SK-N-SH (cell line): ENCODE data around the gene SHISAL1. TPM values are rescaled to one million over a fixed set of nuclear protein-coding genes. Genes with fewer than 3 reads are reported as not detected.

Experiments used
- CTCF ChIA-PET: fragments of 300-600, 350-600 bp; formaldehyde crosslinking; extraction: SDS; loops from one replicate; lab custom pipeline; 2021; lab: Yijun Ruan, JAX
- POLR2A ChIA-PET: fragments of 350-600 bp; sonication (Branson Sonifier 250); formaldehyde crosslinking; extraction: SDS; loops from one replicate; lab custom pipeline; 2020; ENCODE audit warnings: antibody characterized with exemption, inconsistent platforms; lab: Yijun Ruan, JAX
- DNase-seq: peaks from one replicate; pipeline ENCODE4 v3.0.0; 2012
- H2AFZ ChIP-seq: fragments of 200-600 bp; sonication (generic); 2 replicates; pipeline ENCODE4 v1.8.1; 2016; ENCODE audit warnings: antibody characterized with exemption, mild to moderate bottlenecking, low read depth
- H3F3A ChIP-seq: fragments of 200-600 bp; sonication (generic); replicated peaks from 2 replicates; pipeline ENCODE3; 2016; ENCODE audit warnings: antibody characterized with exemption, mild to moderate bottlenecking; ENCODE audit not compliant: insufficient read depth
- H3K27ac ChIP-seq, 2 experiments: fragments of 200-500 bp in 1 of 2; fragments of 200-600 bp in 1 of 2; sonication (Bioruptor generic) in 1 of 2; sonication (generic), shearing (Covaris generic) in 1 of 2; 2 replicates each; pipeline versions ENCODE4 v1.5.1 to v1.6.1; 2014 to 2016; ENCODE audit warnings: low read depth in 2 of 2, inconsistent platforms in 1 of 2, low read length in 1 of 2, mild to moderate bottlenecking in 1 of 2, mixed read lengths in 1 of 2
- H3K27me3 ChIP-seq: fragments of 200-600 bp; sonication (generic), shearing (Covaris generic); 2 replicates; pipeline ENCODE4 v1.6.1; 2016; ENCODE audit warnings: mixed run types; ENCODE audit not compliant: insufficient read depth
- H3K36me3 ChIP-seq, 2 experiments: fragments of 200-500 bp in 1 of 2; fragments of 200-600 bp in 1 of 2; sonication (Bioruptor generic) in 1 of 2; sonication (generic) in 1 of 2; replicated peaks in 1 of 2; 2 replicates each; pipeline versions ENCODE3 to v1.5.1; 2014 to 2016; ENCODE audit warnings: low read length in 1 of 2, mild to moderate bottlenecking in 1 of 2; ENCODE audit not compliant: insufficient read depth in 2 of 2, control insufficient read depth in 1 of 2
- H3K4me1 ChIP-seq, 2 experiments: fragments of 200-500 bp in 1 of 2; fragments of 200-600 bp in 1 of 2; sonication (Bioruptor generic) in 1 of 2; sonication (generic), shearing (Covaris generic) in 1 of 2; 2 replicates each; pipeline versions ENCODE4 v1.5.1 to v1.6.1; 2014 to 2016; ENCODE audit warnings: low read depth in 1 of 2, low read length in 1 of 2, mixed run types in 1 of 2; ENCODE audit not compliant: insufficient read depth in 2 of 2, control insufficient read depth in 1 of 2
- H3K4me2 ChIP-seq: fragments of 200-600 bp; sonication (generic), shearing (Covaris generic); 2 replicates; pipeline ENCODE4 v1.6.1; 2017; ENCODE audit warnings: mixed run types
- H3K4me3 ChIP-seq, 2 experiments: fragments of 200-500 bp in 1 of 2; fragments of 200-600 bp in 1 of 2; sonication (Bioruptor generic) in 1 of 2; sonication (generic), shearing (Covaris generic) in 1 of 2; 2 replicates each; pipeline versions ENCODE4 v1.5.1 to v1.8.1; 2014 to 2016; ENCODE audit warnings: low read depth in 2 of 2, inconsistent platforms in 1 of 2, low read length in 1 of 2, mild to moderate bottlenecking in 1 of 2, mixed read lengths in 1 of 2, moderate library complexity in 1 of 2
- H3K79me2 ChIP-seq: fragments of 200-600 bp; sonication (generic); 2 replicates; pipeline ENCODE4 v1.8.1; 2017; ENCODE audit warnings: mild to moderate bottlenecking; ENCODE audit not compliant: insufficient read depth
- H3K9ac ChIP-seq: fragments of 200-600 bp; sonication (generic); 2 replicates; pipeline ENCODE4 v1.6.1; 2017; ENCODE audit warnings: mixed run types
- H3K9me2 ChIP-seq: fragments of 200-600 bp; sonication (generic); 2 replicates; pipeline ENCODE4 v1.6.1; 2017; ENCODE audit warnings: mixed run types
- H3K9me3 ChIP-seq: fragments of 200-600 bp; sonication (generic); 2 replicates; pipeline ENCODE4 v1.6.1; 2017; ENCODE audit warnings: mixed run types, mild to moderate bottlenecking, moderate library complexity
- H4K20me1 ChIP-seq: fragments of 200-600 bp; sonication (generic); 2 replicates; pipeline ENCODE4 v1.6.1; 2017; ENCODE audit warnings: mild to moderate bottlenecking, mixed run types; ENCODE audit not compliant: insufficient read depth
- FOSL2 ChIP-seq: IDR thresholded peaks from 2 replicates; pipeline ENCODE4 v1.4.0; 2012; ENCODE audit warnings: low read depth, mild to moderate bottlenecking, moderate library complexity, borderline replicate concordance
- FOXM1 ChIP-seq: IDR thresholded peaks from 2 replicates; pipeline ENCODE4 v1.4.0; 2012; ENCODE audit warnings: low read depth, mild to moderate bottlenecking
- MXI1 ChIP-seq: IDR thresholded peaks from 2 replicates; pipeline ENCODE4 v1.6.1; 2012; ENCODE audit warnings: mild to moderate bottlenecking, low read depth, low read length, improper control_type of control experiment
- NFIC ChIP-seq: IDR thresholded peaks from 2 replicates; pipeline ENCODE4 v1.4.0; 2012; ENCODE audit warnings: borderline replicate concordance
- NRF1 ChIP-seq: IDR thresholded peaks from 2 replicates; pipeline ENCODE4 v1.6.1; 2012; ENCODE audit warnings: low read depth, mild to moderate bottlenecking, low read length
- RAD21 ChIP-seq: IDR thresholded peaks from 2 replicates; pipeline ENCODE4 v1.6.1; 2012; ENCODE audit warnings: mild to moderate bottlenecking, low read length
- REST ChIP-seq: IDR thresholded peaks from 2 replicates; pipeline ENCODE4 v1.6.1; 2012; ENCODE audit warnings: mild to moderate bottlenecking, low read depth, low read length, moderate library complexity
- RFX5 ChIP-seq: IDR thresholded peaks from 2 replicates; pipeline ENCODE4 v1.6.1; 2012; ENCODE audit warnings: mild to moderate bottlenecking, improper control_type of control experiment, low read length
- SIN3A ChIP-seq: IDR thresholded peaks from 2 replicates; pipeline ENCODE4 v1.6.1; 2012; ENCODE audit warnings: low read depth, mild to moderate bottlenecking, low read length, moderate library complexity, borderline replicate concordance
- SMC3 ChIP-seq: IDR thresholded peaks from 2 replicates; pipeline ENCODE4 v1.6.1; 2012; ENCODE audit warnings: low read depth, low read length, improper control_type of control experiment
- TAF1 ChIP-seq: IDR thresholded peaks from 2 replicates; pipeline ENCODE4 v1.6.1; 2012; ENCODE audit warnings: low read depth, mild to moderate bottlenecking, low read length, moderate library complexity, borderline replicate concordance
- TEAD4 ChIP-seq: IDR thresholded peaks from 2 replicates; pipeline ENCODE4 v1.4.0; 2012; ENCODE audit warnings: mild to moderate bottlenecking, borderline replicate concordance; ENCODE audit not compliant: insufficient read depth
- USF1 ChIP-seq: IDR thresholded peaks from 2 replicates; pipeline ENCODE4 v1.4.0; 2012; ENCODE audit warnings: low read depth, borderline replicate concordance
- USF2 ChIP-seq: fragments of 150-350 bp; IDR thresholded peaks from 2 replicates; pipeline ENCODE4 v1.6.1; 2017; ENCODE audit warnings: antibody characterized with exemption, low read length, low read depth, borderline replicate concordance
- ZBTB33 ChIP-seq: IDR thresholded peaks from 2 replicates; pipeline ENCODE4 v1.4.0; 2012; ENCODE audit warnings: low read depth, borderline replicate concordance
- WGBS: methylation state at CpG from one replicate; pipeline ENCODE4 v1.1.6; 2017; ENCODE audit warnings: low lambda C conversion rate; 5-methylcytosine and 5-hydroxymethylcytosine counted together
- polyA plus RNA-seq, 3 experiments: library from polyadenylated mRNA; depleted of rRNA; stranded (reverse); fragments of >200 nt; gene quantifications; 2 replicates each; pipeline ENCODE4 v1.2.3, GENCODE V29; 2012
- TF ChIP-seq, protein P1 (sequence below): fragments of 200-600 bp; sonication (generic); IDR thresholded peaks from 2 replicates; pipeline ENCODE4 v1.6.1; 2017; ENCODE audit warnings: antibody characterized with exemption, mild to moderate bottlenecking, moderate library complexity
- TF ChIP-seq, protein P2 (sequence below): IDR thresholded peaks from 2 replicates; pipeline ENCODE4; 2012

SHISAL1 gene
- polyA plus RNA-seq, 1 of the 3 experiments (the other 2 are of a cell fraction) = 0.10 TPM

DNA sequence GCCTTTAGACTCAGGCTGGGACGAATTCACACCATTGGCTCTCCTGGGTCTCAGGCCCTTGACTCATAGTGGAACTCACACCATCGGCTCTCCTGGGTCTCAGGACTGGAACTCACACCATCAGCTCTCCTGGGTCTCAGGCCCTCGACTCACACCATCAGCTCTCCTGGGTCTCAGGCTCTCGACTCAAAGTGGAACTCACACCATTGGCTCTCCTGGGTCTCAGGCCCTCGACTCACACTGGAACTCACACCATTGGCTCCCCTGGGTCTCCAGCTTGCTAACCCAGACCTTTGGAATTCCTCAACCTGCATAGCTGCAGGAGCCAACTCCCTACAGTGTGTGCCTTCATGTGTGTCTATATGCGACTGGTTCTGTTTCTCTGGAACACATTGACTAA, 56.7 kb downstream of the SHISAL1 start:
- H3K4me2 ChIP-seq = no peak overlapping the region
- no peaks in the 10 kb centered on the region; the same call in 1 of the 2 replicates for H3K27me3 ChIP-seq
- ChIA-PET POLR2A (no interaction called here), CTCF (interaction anchor here (1.2 kb wide), 1 partner anchor 370 kb away, joined by 5 read pairs; no protein-coding TSS in a partner anchor)
- no peak overlapping the region for H3K4me3 ChIP-seq
- 24% methylated on average over 5 of the region's 6 CpGs for WGBS
- no peak overlapping the region for H3K9ac ChIP-seq
- no peaks in the 10 kb centered on the region for H4K20me1 ChIP-seq
- H3K4me1 ChIP-seq = peaks cover 0 to 8% of the 10 kb centered on the region in 2 experiments; a peak in 1 of 4 replicates
- DNase-seq = no peak
- H3F3A ChIP-seq = no peaks in the 10 kb centered on the region
- H3K36me3 ChIP-seq = no peaks in the 10 kb centered on the region
- H3K27ac ChIP-seq = no peak overlapping the region
- H3K9me3 ChIP-seq = no peaks in the 10 kb centered on the region
- H2AFZ ChIP-seq = no peak overlapping the region
- H3K79me2 ChIP-seq = no peaks in the 10 kb centered on the region
- H3K9me2 ChIP-seq = no peaks in the 10 kb centered on the region
- TF ChIP-seq FOSL2 (no peak), RAD21 (no peak), NRF1 (no peak)

GRCh38 chr22:44254811-44255210, 57.9 kb downstream of the SHISAL1 start:
- H3K4me1 ChIP-seq = peaks cover 0 to 8% of the 10 kb centered on the region in 2 experiments; a peak in 1 of 4 replicates
- no peaks in the 10 kb centered on the region for H3K9me2 ChIP-seq
- no peaks in the 10 kb centered on the region for H3K79me2 ChIP-seq
- ChIA-PET CTCF (no interaction called here), POLR2A (no interaction called here)
- no peaks in the 10 kb centered on the region for H4K20me1 ChIP-seq
- H3K4me2 ChIP-seq = no peak overlapping the region
- H3K27me3 ChIP-seq = no peaks in the 10 kb centered on the region; the same call in 1 of the 2 replicates
- TF ChIP-seq, protein P1, sequence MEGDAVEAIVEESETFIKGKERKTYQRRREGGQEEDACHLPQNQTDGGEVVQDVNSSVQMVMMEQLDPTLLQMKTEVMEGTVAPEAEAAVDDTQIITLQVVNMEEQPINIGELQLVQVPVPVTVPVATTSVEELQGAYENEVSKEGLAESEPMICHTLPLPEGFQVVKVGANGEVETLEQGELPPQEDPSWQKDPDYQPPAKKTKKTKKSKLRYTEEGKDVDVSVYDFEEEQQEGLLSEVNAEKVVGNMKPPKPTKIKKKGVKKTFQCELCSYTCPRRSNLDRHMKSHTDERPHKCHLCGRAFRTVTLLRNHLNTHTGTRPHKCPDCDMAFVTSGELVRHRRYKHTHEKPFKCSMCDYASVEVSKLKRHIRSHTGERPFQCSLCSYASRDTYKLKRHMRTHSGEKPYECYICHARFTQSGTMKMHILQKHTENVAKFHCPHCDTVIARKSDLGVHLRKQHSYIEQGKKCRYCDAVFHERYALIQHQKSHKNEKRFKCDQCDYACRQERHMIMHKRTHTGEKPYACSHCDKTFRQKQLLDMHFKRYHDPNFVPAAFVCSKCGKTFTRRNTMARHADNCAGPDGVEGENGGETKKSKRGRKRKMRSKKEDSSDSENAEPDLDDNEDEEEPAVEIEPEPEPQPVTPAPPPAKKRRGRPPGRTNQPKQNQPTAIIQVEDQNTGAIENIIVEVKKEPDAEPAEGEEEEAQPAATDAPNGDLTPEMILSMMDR = no peak
- no peak for TF ChIP-seq FOXM1
- TF ChIP-seq REST = no peak
- no peak for TF ChIP-seq SIN3A
- TF ChIP-seq SMC3 = no peak
- no peak for TF ChIP-seq RFX5
- no peak for TF ChIP-seq USF1
- no peak for TF ChIP-seq TEAD4
- TF ChIP-seq MXI1 = no peak
- TF ChIP-seq USF2 = no peak
- TF ChIP-seq, protein P2, sequence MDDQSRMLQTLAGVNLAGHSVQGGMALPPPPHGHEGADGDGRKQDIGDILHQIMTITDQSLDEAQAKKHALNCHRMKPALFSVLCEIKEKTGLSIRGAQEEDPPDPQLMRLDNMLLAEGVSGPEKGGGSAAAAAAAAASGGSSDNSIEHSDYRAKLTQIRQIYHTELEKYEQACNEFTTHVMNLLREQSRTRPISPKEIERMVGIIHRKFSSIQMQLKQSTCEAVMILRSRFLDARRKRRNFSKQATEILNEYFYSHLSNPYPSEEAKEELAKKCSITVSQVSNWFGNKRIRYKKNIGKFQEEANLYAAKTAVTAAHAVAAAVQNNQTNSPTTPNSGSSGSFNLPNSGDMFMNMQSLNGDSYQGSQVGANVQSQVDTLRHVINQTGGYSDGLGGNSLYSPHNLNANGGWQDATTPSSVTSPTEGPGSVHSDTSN = no peak
- TF ChIP-seq ZBTB33 = no peak
- TF ChIP-seq TAF1 = no peak
- TF ChIP-seq FOSL2 = no peak
- no peak for TF ChIP-seq NFIC
- H3K4me3 ChIP-seq = no peak overlapping the region
- no peaks in the 10 kb centered on the region for H3K36me3 ChIP-seq
- 30% methylated on average over 2 of the region's 2 CpGs for WGBS
- H2AFZ ChIP-seq = no peak overlapping the region
- H3K27ac ChIP-seq = no peak overlapping the region
- no peaks in the 10 kb centered on the region for H3K9me3 ChIP-seq
- no peak for DNase-seq
- no peaks in the 10 kb centered on the region for H3F3A ChIP-seq
- H3K9ac ChIP-seq = no peak overlapping the region
